Inferior parietal cortex (tissue), 1 donor: ENCODE measurements around the gene DIAPH1.
A peak's percentile ranks its signal among the peaks of the same experiment; 100 is the strongest.

Experiments used
- DNase-seq: peaks from one replicate; pipeline ENCODE4 v3.0.0-alpha.2; 2016; ENCODE audit errors: extremely low spot score

Gene DIAPH1

DNA sequence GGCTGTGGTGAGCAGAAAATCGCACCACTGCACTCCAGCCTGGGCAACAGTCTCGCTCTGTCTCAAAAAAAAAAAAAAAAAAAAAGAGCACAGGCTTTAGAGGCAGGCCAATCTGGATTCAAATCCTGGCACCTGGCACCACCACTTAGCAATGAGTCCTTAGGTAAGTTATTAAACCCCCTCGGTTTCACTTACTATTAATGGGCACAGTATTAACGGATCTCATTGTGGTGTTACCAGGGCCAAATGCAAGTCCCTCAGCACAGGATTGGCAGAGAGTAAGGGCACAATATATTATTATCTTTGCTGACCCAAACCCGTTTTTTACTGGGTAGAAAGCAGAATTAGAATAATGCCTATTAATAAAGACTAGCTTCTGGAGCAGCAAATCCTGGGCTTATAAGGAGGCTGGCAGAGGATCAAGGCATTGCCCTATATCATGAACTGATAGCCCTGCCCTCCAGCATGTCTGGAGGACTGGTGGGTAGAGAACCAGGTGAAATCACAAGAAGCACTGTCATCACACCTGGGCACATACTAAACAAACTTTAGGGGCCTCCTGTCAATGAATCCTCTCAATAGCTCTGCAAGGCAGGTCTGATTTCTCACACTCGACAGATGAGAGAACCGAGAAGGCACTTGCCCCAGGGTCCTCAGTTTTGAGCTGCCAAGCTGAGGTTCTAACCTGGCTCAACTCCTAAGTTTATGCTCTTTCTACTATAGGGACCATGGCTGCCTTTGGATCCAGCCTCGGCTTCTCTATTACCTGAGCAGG is 112.2 kb downstream of the DIAPH1 start:
- no peak for DNase-seq

DNA sequence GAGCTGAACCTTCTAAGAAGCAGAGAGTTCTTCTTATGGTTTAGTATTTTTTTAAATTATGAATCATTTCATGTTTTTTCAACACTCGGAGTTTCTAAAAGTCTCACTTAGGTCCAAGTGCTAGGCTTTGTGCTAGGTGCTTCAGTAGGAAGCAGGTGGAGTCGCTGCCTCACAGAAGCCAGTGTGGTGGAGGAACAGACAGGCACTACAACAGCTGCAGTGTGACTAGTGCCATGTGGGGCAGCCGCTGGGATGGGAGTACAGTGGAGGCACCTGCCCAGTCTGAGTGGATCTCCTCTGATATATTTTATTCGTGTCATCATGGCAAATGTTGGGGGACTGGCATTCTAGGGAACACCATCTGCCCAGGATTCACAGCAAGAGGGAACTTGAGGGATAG is 114.6 kb downstream of the DIAPH1 start:
- DNase-seq = no peak

DNA sequence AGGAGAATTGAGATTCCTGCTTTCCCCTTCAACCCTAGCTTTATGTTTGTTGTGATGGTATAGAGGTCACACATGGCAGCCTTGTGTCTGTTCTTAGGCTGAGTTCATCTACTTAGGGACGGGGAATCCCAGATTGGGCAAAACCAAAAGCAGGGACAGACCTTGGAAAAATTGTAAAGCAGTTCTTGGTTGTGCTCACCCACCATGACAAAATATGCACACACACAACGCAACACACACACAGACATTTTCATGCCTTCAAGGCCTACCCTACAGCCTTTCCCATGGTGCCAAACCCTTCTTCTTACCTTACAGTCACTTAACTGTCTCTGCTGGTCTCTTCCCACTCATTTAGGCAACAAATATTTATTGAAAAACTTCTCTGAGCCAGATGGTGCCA is 115.1 kb downstream of the DIAPH1 start:
- DNase-seq = no peak

DNA sequence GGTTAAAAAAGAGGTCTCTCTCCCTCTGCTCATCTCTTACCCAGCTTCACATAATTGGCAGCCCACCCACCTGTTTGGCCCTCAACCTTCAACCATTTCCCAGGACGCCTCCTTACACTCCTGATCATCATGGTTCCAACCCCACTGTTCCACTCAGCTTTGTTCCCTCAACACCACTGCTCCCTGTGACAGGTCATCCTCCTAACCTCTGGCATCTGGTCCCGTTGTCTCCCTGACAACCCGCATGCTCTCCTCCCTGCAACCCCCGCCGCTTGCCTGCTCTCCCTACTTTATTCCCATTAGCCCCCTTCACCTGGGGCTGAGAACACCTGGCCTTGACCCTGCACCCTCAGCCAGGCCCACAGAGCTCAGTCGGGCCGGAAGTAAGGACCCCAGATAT is 117.0 kb downstream of the DIAPH1 start:
- no peak for DNase-seq

DNA sequence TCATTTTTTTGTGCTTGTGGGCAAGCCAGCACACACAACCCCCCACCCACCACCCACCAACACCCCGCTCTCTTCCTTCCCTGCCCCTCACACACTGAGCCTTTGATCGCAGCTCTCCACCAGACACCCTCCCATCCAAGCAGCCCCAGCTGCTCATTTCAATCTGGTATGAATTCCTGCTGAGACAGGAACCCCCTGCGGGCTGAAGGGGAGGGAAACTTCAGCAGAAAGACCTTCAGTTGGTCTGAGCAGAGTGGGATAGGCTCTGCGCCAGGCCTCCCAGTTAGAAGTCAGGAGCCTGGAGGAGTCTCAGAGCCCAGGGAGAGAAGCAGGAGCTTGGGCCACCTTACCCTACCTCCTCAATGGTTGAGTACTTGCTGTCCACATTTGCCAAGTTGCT is 122.8 kb downstream of the DIAPH1 start:
- DNase-seq = no peak

DNA sequence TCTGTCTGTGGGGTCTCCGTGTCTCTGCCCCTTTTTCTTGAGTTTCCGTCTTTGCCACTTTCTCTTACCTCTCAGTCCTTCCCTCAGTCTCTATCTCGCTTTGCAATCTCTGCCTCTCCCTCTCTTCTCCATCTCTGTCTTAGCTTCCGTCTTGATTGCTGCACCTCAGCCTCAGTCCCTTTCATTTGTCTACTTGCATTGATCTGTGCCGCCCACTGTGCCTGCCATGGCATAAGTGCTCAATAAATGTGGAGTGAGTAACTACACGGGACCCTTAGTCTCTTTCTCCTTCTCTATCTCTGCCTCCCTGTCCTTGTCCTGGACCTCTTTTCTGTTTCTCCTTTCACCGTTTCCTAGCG is 123.4 kb downstream of the DIAPH1 start:
- no peak for DNase-seq

DNA sequence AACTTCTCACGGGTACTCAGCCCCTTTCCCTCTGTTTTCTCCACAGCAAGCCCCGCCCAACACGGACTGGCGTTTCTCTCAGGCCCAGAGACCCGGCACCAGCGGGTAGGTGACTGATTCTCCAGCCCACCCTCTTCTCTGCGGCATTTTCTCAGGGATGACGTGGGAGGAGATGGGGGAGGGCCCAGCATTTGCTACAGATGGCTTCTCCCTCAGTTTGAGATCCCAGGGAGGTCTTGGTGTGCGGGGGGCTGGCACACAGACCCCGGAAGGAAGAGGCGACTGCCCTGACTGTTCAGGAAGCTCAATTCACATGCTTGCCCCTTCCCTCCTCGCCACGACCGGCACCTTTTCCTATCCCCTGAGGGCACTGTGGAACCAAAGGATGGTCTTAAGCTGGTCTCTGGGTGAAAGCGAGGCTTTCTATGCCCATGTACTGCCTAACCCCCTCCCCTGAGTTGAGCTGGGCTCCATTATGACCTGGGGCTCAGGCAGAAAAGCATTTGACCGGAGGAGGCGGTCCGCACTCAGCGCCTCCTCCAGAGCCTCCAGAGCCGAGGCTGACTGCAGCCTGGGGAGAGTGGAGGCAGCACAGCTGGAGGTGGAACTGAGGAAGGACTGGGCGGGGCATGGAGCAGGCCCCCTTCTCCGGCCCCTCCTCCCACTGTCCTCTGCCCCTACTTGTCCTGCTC is 123.9 kb downstream of the DIAPH1 start:
- no peak for DNase-seq

DNA sequence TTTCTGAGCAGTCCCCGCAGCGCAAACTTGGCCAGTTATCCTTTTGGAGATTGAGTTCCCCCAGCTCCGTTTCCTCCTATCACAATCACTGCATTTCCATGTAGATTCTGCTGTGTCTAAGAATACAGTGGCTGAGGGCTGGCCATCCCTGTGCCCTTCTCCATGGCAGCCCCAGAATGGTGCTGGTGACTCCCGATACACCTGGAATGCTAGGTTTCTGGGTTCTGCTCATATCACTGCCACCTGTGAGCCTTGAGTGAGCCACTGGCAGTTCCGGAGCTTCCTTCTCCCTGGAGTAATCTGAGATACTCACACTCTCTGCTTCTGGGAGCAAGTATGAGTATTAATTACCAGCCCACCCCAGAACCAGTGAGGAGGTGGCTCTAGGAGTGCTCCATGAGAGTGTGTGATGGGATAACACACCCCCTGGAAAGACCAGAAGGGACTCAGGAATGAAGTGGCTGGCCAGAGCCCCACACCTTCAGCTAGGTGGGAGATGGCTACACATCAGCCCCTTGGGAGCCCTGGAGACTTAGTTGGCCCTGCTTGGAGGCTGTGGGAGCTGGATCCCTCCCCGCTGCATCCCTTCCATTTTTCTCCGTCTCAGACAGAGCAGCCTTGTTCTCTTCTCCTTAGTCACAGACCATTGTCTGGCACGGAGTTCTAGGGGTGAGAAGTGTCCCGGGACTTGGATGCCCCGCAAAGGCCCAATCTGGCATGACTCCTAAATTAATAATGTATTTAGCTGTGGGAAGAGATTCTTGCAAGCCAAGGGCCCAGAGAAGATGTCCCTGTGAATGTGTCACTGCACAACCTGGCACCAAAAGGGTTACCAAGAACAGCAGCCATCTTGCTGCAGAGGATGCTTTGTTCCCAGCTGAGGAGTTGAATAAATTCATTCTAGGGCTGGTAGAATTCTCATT is 125.0 kb downstream of the DIAPH1 start:
- no peak for DNase-seq

DNA sequence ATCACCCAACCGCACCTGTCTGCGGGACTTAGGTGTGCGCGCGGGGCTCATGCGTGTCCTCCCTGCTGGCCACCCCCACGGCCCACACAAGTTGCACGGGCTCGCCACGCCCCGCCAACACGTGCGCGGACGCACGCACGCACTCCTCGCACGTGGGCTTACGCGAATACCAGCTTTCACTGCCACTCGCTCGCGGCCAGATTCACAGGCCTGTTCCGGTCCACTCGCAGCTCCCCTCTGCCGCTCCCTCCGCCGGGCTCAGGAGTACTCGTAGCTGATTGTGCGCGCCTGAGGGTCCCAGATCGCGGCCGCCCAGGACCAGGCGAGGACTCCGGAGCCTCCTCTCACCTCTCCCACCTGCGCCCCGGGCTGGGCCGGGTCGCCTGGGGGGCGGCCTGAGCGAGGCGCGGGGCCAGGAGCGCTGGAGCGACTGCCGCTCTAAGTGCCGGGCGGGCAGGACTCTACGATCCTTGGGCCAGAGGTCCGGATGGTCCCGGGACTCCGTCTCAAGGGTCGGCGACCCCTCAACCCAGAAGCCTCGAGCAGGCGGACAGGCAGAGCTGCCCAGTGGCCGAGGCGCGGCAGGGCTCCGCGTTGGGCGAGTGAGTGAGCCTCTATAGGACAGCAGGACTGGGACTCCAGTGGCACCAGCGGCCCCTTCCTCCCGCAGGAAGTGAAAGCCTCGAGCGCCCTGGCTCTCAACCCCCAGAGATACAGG is 126.5 kb downstream of the DIAPH1 start:
- DNase-seq = no peak

DNA sequence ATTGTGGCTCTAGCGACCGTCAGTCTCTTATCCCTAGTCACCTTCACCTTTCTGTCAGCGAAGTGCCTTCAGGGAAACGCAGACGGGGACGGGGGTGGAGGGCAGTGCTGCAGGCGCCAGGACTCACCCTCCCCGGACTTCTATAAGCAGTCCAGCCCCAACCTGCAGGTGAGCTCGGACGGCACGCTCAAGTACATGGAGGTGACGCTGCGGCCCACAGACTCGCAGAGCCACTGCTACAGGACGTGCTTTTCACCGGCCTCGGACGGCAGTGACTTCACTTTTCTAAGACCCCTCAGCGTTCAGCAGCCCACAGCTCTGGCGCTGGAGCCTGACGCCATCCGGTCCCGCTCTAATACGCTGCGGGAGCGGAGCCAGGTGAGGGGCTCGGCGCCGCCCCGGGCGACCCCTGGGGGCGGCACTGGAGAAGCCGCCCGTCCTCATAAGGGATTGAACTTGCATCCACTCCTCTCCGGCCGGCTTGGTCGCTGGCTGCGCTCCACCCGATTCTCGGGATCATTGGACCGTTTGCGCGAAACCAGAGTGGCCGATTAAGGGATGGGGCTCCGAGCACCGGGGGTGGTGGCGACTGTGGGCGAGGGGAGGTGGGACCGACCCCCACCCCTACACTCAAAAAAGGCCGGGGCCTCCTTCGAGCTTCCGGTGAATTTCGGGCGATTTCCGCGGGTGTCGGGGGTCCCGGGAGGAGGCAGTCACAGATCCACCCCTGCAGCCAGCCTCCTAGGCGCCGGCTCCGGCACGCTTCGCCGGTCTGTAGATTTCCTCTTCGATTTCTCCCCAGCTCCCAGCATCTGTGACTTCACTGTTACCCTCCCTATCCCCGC is 127.3 kb downstream of the DIAPH1 start:
- no peak for DNase-seq

DNA sequence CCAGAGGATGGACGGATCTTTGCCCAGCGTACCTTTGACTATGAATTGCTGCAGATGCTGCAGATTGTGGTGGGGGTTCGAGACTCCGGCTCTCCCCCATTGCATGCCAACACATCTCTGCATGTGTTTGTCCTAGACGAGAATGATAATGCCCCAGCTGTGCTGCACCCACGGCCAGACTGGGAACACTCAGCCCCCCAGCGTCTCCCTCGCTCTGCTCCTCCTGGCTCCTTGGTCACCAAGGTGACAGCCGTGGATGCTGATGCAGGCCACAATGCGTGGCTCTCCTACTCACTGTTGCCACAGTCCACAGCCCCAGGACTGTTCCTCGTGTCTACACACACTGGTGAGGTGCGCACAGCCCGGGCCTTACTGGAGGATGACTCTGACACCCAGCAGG is 128.0 kb downstream of the DIAPH1 start:
- DNase-seq = no peak

DNA sequence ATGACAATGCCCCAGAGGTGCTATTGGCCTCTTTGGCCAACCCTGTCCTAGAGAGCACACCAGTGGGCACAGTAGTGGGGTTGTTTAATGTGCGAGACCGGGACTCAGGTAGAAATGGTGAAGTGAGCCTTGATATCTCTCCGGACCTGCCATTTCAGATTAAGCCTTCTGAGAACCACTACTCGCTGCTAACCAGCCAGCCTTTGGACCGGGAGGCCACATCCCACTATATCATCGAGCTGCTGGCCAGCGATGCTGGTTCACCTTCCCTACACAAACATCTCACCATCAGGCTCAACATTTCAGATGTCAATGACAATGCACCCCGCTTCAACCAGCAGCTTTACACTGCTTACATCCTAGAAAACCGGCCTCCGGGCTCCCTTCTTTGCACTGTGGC is 128.5 kb downstream of the DIAPH1 start:
- DNase-seq = no peak

DNA sequence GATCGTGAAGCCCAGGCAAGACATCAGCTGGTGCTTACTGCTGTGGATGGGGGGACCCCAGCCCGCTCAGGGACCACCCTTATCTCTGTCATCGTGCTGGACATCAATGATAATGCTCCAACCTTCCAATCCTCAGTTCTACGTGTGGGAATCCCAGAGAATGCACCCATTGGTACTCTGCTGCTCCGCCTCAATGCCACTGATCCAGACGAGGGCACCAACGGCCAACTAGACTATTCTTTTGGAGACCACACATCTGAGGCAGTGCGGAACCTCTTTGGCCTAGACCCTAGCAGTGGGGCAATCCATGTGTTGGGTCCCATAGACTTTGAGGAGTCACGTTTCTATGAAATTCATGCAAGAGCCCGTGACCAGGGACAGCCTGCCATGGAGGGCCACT is 129.0 kb downstream of the DIAPH1 start:
- no peak for DNase-seq

DNA sequence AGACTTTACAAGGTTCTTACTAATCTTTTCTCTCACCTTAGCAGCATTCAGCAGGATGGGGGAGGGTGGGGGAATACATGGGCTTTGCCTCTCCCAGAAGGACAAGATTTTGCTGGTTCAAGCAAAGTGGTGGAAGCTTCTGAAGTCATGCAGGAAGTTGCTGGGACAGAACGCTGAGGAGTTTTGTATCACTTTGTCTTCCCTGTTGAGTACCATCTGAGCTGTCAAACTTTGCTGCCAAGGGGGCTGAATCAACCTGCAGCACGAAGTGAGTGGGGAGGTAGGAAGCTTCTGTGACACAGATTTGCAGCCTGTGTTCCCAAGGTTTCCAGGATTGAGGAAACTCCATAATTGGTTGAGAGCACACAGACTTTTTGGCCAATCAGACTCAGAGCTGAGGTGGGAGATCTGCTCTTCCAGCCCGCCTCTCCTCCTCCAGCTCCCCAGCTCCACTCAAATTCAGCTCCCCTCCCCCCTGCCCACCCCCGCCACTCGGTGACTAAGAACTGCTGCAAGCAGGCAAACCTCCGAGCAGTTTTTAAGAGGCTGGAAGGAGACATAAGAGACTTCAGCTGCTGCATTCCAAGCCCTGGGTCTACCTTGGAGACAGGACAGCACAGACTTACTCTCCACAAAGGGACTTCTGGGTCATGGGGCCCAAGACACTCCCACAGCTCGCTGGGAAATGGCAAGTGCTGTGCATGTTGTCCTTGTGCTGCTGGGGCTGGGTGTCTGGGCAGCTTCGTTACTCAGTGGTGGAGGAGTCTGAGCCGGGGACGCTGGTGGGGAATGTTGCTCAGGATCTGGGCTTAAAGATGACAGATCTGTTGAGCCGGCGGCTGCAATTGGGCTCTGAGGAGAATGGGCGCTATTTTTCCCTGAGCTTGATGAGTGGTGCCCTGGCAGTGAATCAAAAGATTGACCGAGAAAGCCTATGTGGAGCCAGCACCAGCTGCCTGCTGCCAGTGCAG is 129.9 kb downstream of the DIAPH1 start, which contains the start of gene PCDHGC5:
Gene PCDHGC5, plus strand, starts transcription at position 491 of the 971 bp plus-strand sequence. Its CDS starts 160 bp downstream, at position 651.
- DNase-seq = peak; percentile 65

DNA sequence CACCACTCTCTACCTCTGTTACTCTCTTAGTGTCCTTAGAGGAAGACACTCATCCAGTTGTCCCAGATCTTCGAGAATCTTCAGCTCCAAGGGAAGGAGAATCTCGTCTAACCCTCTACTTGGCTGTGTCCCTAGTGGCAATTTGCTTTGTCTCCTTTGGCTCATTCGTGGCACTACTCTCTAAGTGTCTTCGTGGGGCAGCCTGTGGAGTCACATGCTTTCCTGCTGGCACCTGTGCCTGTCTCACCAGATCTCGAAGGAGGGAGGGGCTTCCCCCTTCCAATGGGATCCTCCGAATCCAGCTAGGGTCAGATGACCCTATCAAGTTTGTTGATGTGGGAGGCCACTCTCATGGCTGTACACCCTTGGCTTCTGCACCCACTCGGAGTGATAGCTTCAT is 131.7 kb downstream of the DIAPH1 start:
- no peak for DNase-seq

DNA sequence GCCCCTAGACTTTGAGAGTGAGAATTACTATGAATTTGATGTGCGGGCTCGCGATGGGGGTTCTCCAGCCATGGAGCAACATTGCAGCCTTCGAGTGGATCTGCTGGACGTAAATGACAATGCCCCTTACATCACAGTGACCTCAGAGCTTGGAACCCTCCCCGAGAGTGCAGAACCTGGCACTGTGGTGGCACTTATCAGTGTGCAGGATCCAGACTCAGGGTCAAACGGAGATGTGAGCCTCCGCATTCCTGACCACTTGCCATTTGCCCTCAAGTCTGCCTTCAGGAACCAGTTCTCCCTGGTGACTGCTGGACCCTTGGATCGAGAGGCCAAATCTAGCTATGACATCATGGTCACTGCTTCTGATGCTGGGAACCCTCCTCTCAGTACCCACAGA is 132.7 kb downstream of the DIAPH1 start:
- no peak for DNase-seq

DNA sequence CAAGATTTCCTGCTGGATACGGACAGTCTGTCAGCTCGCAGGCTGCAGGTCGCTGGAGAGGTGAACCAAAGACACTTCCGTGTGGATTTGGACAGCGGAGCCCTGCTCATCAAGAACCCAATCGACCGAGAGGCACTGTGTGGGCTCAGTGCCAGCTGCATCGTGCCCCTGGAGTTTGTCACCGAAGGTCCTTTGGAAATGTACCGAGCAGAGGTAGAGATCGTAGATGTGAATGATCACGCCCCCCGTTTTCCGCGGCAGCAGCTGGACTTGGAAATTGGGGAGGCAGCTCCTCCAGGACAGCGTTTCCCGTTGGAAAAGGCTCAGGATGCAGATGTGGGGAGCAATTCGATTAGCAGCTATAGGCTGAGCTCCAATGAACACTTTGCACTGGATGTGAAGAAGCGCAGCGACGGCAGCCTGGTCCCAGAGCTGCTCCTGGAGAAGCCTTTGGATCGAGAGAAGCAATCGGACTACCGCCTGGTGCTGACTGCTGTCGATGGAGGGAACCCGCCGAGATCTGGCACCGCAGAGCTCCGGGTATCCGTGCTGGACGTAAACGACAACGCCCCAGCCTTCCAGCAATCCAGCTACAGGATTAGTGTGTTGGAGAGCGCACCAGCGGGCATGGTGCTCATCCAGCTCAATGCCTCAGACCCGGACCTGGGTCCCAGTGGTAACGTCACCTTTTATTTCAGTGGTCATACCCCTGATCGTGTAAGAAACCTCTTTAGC is 133.3 kb downstream of the DIAPH1 start:
- no peak for DNase-seq

DNA sequence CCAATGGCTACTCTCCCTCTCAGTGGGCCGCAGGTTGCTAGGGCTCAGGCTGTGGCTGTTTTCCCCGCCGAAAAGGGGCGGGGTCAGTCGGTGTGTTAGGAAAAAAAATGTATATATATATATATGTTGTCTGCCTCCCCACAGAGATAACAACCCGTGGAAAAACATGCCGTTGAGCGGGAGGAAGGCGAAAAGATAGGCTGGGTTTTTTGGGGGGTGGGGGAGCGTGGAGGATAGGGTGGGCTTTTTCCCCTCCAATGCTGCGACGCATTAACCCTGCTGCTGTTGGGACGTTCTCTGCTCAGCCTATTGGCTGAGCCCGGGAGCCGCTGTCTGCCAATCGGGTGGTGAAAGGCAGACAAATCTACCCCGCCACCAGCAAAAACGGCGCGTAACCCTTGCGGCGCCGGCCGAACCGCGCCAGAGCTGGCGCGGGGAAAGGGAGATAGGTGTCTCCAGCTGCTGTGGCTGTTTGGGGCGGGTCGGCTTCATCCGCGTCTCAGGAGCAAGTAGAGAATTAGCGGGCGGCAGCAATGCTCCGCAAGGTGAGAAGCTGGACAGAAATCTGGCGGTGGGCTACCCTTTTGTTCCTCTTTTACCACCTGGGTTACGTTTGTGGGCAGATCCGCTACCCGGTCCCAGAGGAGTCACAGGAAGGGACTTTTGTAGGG is 134.0 kb downstream of the DIAPH1 start, which contains the start of gene PCDHGC4:
Gene PCDHGC4, plus strand, starts transcription at position 390 of the 671 bp plus-strand sequence. Its CDS starts 144 bp downstream, at position 534.
- DNase-seq = no peak
